A673 (cell line): Measurements from ENCODE around the gene APC2.

ENCODE experiments used
- EZH2 ChIP-seq: fragments of 200-600 bp; sonication (generic); IDR thresholded peaks from 2 replicates; pipeline ENCODE4 v1.6.1; 2017; ENCODE audit warnings: borderline replicate concordance, low read depth, mild to moderate bottlenecking, mixed read lengths, antibody characterized with exemption, low read length; ENCODE audit not compliant: poor library complexity, severe bottlenecking
- TF ChIP-seq, protein P1 (sequence below): fragments of 300-800, 200-600 bp; sonication (generic); conservative IDR thresholded peaks from 2 replicates; pipeline ENCODE4 v1.5.1; 2017; ENCODE audit warnings: low read depth, mild to moderate bottlenecking, antibody characterized with exemption, low read length, moderate library complexity, mixed read lengths

DNA sequence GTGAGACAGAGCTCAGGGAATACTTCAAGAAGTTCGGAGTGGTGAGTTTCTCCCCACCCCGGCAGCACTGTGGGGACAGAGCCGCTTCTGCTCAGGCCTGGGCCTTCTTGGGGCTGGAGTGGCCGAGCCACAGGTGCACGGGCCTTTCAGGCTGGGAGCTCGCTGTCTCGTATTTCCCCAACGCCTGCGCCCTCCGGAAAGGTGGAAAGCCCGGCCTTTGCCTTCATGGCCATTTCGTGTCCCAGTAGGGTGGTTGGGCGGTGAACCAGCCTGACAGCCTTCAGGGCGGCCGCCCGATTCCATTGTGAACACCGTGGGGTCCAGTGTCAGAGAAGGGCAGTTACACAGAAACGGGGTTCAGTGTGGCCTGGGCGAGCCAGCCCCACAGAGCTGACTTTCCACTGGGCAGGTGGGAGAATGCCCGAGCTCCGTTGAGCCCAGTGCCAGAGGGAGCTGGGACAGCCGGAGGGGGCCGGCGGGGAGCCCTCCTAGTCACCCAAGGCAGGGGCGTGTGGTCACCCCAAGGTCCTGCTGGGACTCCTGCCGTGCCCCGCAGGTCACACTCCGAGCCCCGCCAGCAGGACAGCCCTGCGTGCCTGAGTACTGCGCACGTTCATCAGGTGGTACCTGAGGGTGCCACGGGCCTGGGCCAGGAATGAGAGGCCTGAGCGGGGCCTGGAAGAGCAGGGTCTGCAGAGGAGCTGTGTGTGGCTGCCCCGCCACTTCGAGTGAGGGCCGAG lies 28.5 kb upstream of the APC2 start:
- TF ChIP-seq, protein P1, sequence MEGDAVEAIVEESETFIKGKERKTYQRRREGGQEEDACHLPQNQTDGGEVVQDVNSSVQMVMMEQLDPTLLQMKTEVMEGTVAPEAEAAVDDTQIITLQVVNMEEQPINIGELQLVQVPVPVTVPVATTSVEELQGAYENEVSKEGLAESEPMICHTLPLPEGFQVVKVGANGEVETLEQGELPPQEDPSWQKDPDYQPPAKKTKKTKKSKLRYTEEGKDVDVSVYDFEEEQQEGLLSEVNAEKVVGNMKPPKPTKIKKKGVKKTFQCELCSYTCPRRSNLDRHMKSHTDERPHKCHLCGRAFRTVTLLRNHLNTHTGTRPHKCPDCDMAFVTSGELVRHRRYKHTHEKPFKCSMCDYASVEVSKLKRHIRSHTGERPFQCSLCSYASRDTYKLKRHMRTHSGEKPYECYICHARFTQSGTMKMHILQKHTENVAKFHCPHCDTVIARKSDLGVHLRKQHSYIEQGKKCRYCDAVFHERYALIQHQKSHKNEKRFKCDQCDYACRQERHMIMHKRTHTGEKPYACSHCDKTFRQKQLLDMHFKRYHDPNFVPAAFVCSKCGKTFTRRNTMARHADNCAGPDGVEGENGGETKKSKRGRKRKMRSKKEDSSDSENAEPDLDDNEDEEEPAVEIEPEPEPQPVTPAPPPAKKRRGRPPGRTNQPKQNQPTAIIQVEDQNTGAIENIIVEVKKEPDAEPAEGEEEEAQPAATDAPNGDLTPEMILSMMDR = no peak
- TF ChIP-seq EZH2 = no peak
